Measurements from ENCODE around the gene SPDEF. TPM values are rescaled to one million over a fixed set of nuclear protein-coding genes. Genes with fewer than 3 reads are reported as not detected.

The SPDEF gene
- total and polyA plus RNA-seq, 2 donors (not counting 1 experiment from before 2014, with no cell fraction given), result 0.10 TPM; not detected in 1

GRCh38 chr6:34562350-34562749 is 6.2 kb upstream of the SPDEF start:
- Mint-ChIP-seq H3K9me3 (ENCODE audit: insufficient read depth) (no peaks in the 10 kb centered on the region), H3K27me3 (no peaks in the 10 kb centered on the region), H3K27ac (no peak overlapping the region), H3K4me3 (no peak overlapping the region), H3K4me1 (no peaks in the 10 kb centered on the region)
- peaks cover 0 to 15% (median 4%) of the 10 kb centered on the region in 3 donors for H3K9me3 ChIP-seq (ENCODE audit: control extremely low read depth in 1 of 3, control insufficient read depth in 2 of 3, insufficient read depth in 1 of 3, low read length in 2 of 3)
- 94% methylated on average over 9 of the region's 10 CpGs for WGBS (ENCODE audit: insufficient coverage)
- H3K4me3 ChIP-seq (ENCODE audit: control extremely low read depth in 1 of 5, extremely low read depth in 1 of 5, insufficient read depth in 1 of 5, low read depth in 2 of 5, low read length in 4 of 5), result no peak overlapping the region
- H3K79me2 ChIP-seq (ENCODE audit: control insufficient read depth, insufficient read depth, low read length), result no peaks in the 10 kb centered on the region
- no peak overlapping the region for H3K4me2 ChIP-seq (replicated peaks; ENCODE audit: low read depth, low read length, poor library complexity, severe bottlenecking)
- ATAC-seq (ENCODE audit: low read depth), result no peak
- H3K27me3 ChIP-seq (replicated peaks in 1 of 4; ENCODE audit: control extremely low read depth in 1 of 4, control insufficient read depth in 3 of 4, insufficient read depth in 4 of 4, low read length in 3 of 4), result no peaks in the 10 kb centered on the region
- H3K4me1 ChIP-seq (ENCODE audit: control insufficient read depth in 2 of 2, insufficient read depth in 2 of 2, low read length in 2 of 2), result no peaks in the 10 kb centered on the region
- ChIA-PET POLR2A (no interaction called here), CTCF (no interaction called here)
- H4K20me1 ChIP-seq (ENCODE audit: control insufficient read depth, insufficient read depth, low read length, poor library complexity, severe bottlenecking), result no peaks in the 10 kb centered on the region
- H3K36me3 ChIP-seq (replicated peaks in 1 of 2; ENCODE audit: control extremely low read depth in 1 of 2, control insufficient read depth in 1 of 2, extremely low read depth in 1 of 2, insufficient read depth in 2 of 2, low read length in 1 of 2), result no peaks in the 10 kb centered on the region
- intact Hi-C loops (cut with micrococcal nuclease), result no loop called here
- no peak overlapping the region for H2AFZ ChIP-seq (ENCODE audit: insufficient read depth, low read depth, low read length, poor library complexity, severe bottlenecking)
- DNase-seq, result no peak
- TF ChIP-seq EZH2 (IDR thresholded peaks at IDR 0.05; ENCODE audit: borderline replicate concordance, insufficient read depth, low read depth, low read length, poor library complexity, severe bottlenecking), result no peak
- TF ChIP-seq CTCF (IDR thresholded peaks at IDR 0.05), result no peak
- H3K27ac ChIP-seq (ENCODE audit: low read length in 2 of 2), result no peak overlapping the region
- H3K9ac ChIP-seq (ENCODE audit: low read length), result no peak overlapping the region

- no peak for ATAC-seq (ENCODE audit: low read depth)
Observed at GRCh38 chr6:34561227-34561530, 5.0 kb upstream of the SPDEF start.

More at GRCh38 chr6:34561227-34561530, 5.0 kb upstream of the SPDEF start:
- H3K9ac ChIP-seq (ENCODE audit: low read length), result no peak overlapping the region
- no peaks in the 10 kb centered on the region for H3K36me3 ChIP-seq (replicated peaks in 1 of 2; ENCODE audit: control extremely low read depth in 1 of 2, control insufficient read depth in 1 of 2, extremely low read depth in 1 of 2, insufficient read depth in 2 of 2, low read length in 1 of 2)
- Mint-ChIP-seq H3K4me1 (no peaks in the 10 kb centered on the region), H3K4me3 (no peak overlapping the region), H3K27ac (no peak overlapping the region), H3K9me3 (ENCODE audit: insufficient read depth) (no peaks in the 10 kb centered on the region), H3K27me3 (no peaks in the 10 kb centered on the region)
- ChIA-PET POLR2A (interaction anchor here (0.6 kb wide), 1 partner anchor 160 kb away, joined by 6 read pairs; no protein-coding TSS in a partner anchor), CTCF (no interaction called here)
- H4K20me1 ChIP-seq (ENCODE audit: control insufficient read depth, insufficient read depth, low read length, poor library complexity, severe bottlenecking), result no peaks in the 10 kb centered on the region
- H3K4me3 ChIP-seq (ENCODE audit: control extremely low read depth in 1 of 5, extremely low read depth in 1 of 5, insufficient read depth in 1 of 5, low read depth in 2 of 5, low read length in 4 of 5), result no peak overlapping the region
- TF ChIP-seq EZH2 (IDR thresholded peaks at IDR 0.05; ENCODE audit: borderline replicate concordance, insufficient read depth, low read depth, low read length, poor library complexity, severe bottlenecking) (no peak), CTCF (IDR thresholded peaks at IDR 0.05) (no peak)
- WGBS (ENCODE audit: insufficient coverage), result 91% methylated on average over 2 of the region's 2 CpGs
- H3K4me2 ChIP-seq (replicated peaks; ENCODE audit: low read depth, low read length, poor library complexity, severe bottlenecking), result no peak overlapping the region
- peaks cover 0 to 15% (median 4%) of the 10 kb centered on the region in 3 donors for H3K9me3 ChIP-seq (ENCODE audit: control extremely low read depth in 1 of 3, control insufficient read depth in 2 of 3, insufficient read depth in 1 of 3, low read length in 2 of 3)
- no peaks in the 10 kb centered on the region for H3K79me2 ChIP-seq (ENCODE audit: control insufficient read depth, insufficient read depth, low read length)
- no peaks in the 10 kb centered on the region for H3K4me1 ChIP-seq (ENCODE audit: control insufficient read depth in 2 of 2, insufficient read depth in 2 of 2, low read length in 2 of 2)
- DNase-seq, result no peak
- H3K27me3 ChIP-seq (replicated peaks in 1 of 4; ENCODE audit: control extremely low read depth in 1 of 4, control insufficient read depth in 3 of 4, insufficient read depth in 4 of 4, low read length in 3 of 4), result no peaks in the 10 kb centered on the region
- H2AFZ ChIP-seq (ENCODE audit: insufficient read depth, low read depth, low read length, poor library complexity, severe bottlenecking), result no peak overlapping the region
- intact Hi-C loops (cut with micrococcal nuclease), result no loop called here
- no peak overlapping the region for H3K27ac ChIP-seq (ENCODE audit: low read length in 2 of 2)

Measured in B cell (primary cell).